Chondrocyte (in vitro differentiated cells): ENCODE data around the gene PKIB. TPM values are rescaled to one million over a fixed set of nuclear protein-coding genes. Genes with fewer than 3 reads are reported as not detected.

Experiments used
- DNase-seq: peaks from one replicate; pipeline ENCODE4 v3.0.0; 2021; ENCODE audit warnings: mixed read lengths, low spot score
- H3K27ac Mint-ChIP-seq: one replicate; pipeline ENCODE4 v1.8.0; 2021; ENCODE audit warnings: mild to moderate bottlenecking, moderate library complexity, mixed read lengths; ENCODE audit not compliant: unreplicated experiment
- H3K27me3 Mint-ChIP-seq: 2 replicates; pipeline ENCODE4 v1.8.0; 2021; ENCODE audit warnings: low read depth, mixed read lengths
- H3K36me3 Mint-ChIP-seq: 2 replicates; pipeline ENCODE4 v1.8.0; 2021; ENCODE audit warnings: low read depth, mixed read lengths
- H3K4me1 Mint-ChIP-seq: 2 replicates; pipeline ENCODE4 v1.8.0; 2021; ENCODE audit warnings: low read depth, mild to moderate bottlenecking, mixed read lengths
- H3K4me3 Mint-ChIP-seq: one replicate; pipeline ENCODE4 v1.8.0; 2021; ENCODE audit warnings: mild to moderate bottlenecking, moderate library complexity, mixed read lengths; ENCODE audit not compliant: unreplicated experiment
- H3K9me3 Mint-ChIP-seq: 2 replicates; pipeline ENCODE4 v1.8.0; 2021; ENCODE audit warnings: low read depth, mixed read lengths
- CTCF ChIP-seq: fragments of 200-600 bp; sonication (generic); IDR thresholded peaks from 2 replicates; pipeline ENCODE4 v1.5.0; 2021; ENCODE audit warnings: antibody characterized with exemption, mild to moderate bottlenecking, moderate library complexity
- total RNA-seq: library from RNA; stranded (reverse); gene quantifications from 3 replicates; pipeline ENCODE4 v1.2.1, GENCODE V29; 2021

The PKIB gene
- total RNA-seq, 1 donor from 2014 or later, result 44.3 TPM

- H3K27me3 Mint-ChIP-seq, result no peaks in the 10 kb centered on the region
- H3K27ac Mint-ChIP-seq, result peak overlapping the region; percentile 88
- peaks cover 66% of the 10 kb centered on the region for H3K4me1 Mint-ChIP-seq
- TF ChIP-seq CTCF, result no peak
- peaks cover 3% of the 10 kb centered on the region for H3K36me3 Mint-ChIP-seq
- H3K9me3 Mint-ChIP-seq, result peaks cover 2% of the 10 kb centered on the region
- DNase-seq, result no peak
- H3K4me3 Mint-ChIP-seq, result no peak overlapping the region
Measured at GRCh38 chr6:122651031-122651430, 40.8 kb downstream of the PKIB start.

GRCh38 chr6:122651604-122652003 lies 41.4 kb downstream of the PKIB start:
- H3K9me3 Mint-ChIP-seq, result peaks cover 2% of the 10 kb centered on the region
- no peak for DNase-seq
- no peaks in the 10 kb centered on the region for H3K27me3 Mint-ChIP-seq
- peaks cover 3% of the 10 kb centered on the region for H3K36me3 Mint-ChIP-seq
- no peak overlapping the region for H3K4me3 Mint-ChIP-seq
- peaks cover 66% of the 10 kb centered on the region for H3K4me1 Mint-ChIP-seq
- peak overlapping the region; percentile 88 for H3K27ac Mint-ChIP-seq
- no peak for TF ChIP-seq CTCF

- no peak for DNase-seq
- H3K27me3 Mint-ChIP-seq, result no peaks in the 10 kb centered on the region
Measured at GRCh38 chr6:122652431-122652830, 42.2 kb downstream of the PKIB start.

GRCh38 chr6:122653094-122653493 lies 42.9 kb downstream of the PKIB start:
- H3K4me3 Mint-ChIP-seq, result no peak overlapping the region
- peak overlapping the region; percentile 88 for H3K27ac Mint-ChIP-seq
- no peak for TF ChIP-seq CTCF
- peaks cover 1% of the 10 kb centered on the region for H3K36me3 Mint-ChIP-seq
- no peak for DNase-seq
- H3K4me1 Mint-ChIP-seq, result peaks cover 67% of the 10 kb centered on the region
- no peaks in the 10 kb centered on the region for H3K27me3 Mint-ChIP-seq
- peaks cover 2% of the 10 kb centered on the region for H3K9me3 Mint-ChIP-seq

More at GRCh38 chr6:122652431-122652830, 42.2 kb downstream of the PKIB start:
- Mint-ChIP-seq H3K9me3 (peaks cover 2% of the 10 kb centered on the region), H3K4me1 (peaks cover 69% of the 10 kb centered on the region), H3K4me3 (peak overlapping the region; percentile 5), H3K36me3 (peaks cover 3% of the 10 kb centered on the region), H3K27ac (peak overlapping the region; percentile 88)
- no peak for TF ChIP-seq CTCF

GRCh38 chr6:122654012-122654411 lies 43.8 kb downstream of the PKIB start:
- no peaks in the 10 kb centered on the region for H3K9me3 Mint-ChIP-seq
- H3K27ac Mint-ChIP-seq, result peak overlapping the region; percentile 6
- no peak for DNase-seq
- H3K4me3 Mint-ChIP-seq, result no peak overlapping the region
- no peaks in the 10 kb centered on the region for H3K27me3 Mint-ChIP-seq
- peaks cover 63% of the 10 kb centered on the region for H3K4me1 Mint-ChIP-seq
- no peaks in the 10 kb centered on the region for H3K36me3 Mint-ChIP-seq
- TF ChIP-seq CTCF, result no peak
